GM12873 (cell line): Measurements from ENCODE around the gene PIR.
A peak's percentile ranks its signal among the peaks of the same experiment; 100 is the strongest.

Source experiments
- CTCF ChIP-seq: IDR thresholded peaks from 2 replicates; pipeline ENCODE4 v1.5.1; 2012; ENCODE audit warnings: low read depth, mild to moderate bottlenecking, moderate library complexity, low read length, control low read depth; ENCODE audit not compliant: insufficient read depth; ENCODE audit errors: missing control alignments

Gene PIR

DNA sequence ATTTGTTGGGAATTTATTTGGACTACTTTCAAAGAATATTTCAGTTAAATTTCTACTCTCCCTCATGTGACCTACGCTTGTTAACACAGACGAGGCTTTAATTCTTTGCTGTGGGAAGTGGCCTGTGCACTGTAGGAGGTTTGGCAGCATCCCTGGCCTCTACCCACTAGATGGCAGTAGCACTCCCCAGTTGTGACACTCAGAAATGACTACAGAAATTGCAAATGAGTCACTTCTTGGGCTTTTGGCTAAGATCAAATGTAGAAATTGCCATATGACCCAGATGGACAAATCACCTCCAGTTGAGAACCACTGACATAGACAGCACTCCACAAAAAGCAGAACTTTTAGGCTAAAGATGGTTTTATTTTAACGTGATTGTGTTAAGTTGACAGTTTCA is 22.1 kb downstream of the PIR start:
- TF ChIP-seq CTCF = peak; percentile 89

DNA sequence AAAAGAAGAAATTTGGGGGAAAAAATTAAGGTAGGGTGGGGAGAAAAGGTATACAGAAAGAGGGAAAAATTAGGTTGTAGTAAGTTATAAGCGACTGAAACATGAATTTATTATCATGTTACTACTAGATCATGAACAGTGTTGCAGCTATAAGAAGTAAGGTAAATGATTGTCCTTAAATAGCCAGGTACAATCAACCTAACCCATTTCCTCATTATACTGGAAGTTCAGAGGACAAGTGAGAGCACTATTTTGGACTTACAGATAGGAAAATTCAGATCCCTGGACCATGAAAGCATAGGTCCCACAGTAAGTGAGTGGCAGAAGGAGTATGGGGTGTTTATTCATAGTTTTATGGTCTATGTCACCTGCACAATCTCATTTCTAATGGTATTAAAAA is 23.5 kb downstream of the PIR start:
- no peak for TF ChIP-seq CTCF

GRCh38 chrX:15468036-15468435 is 25.1 kb downstream of the PIR start:
- peak; percentile 50 for TF ChIP-seq CTCF

GRCh38 chrX:15465896-15466651 is 27.1 kb downstream of the PIR start:
- TF ChIP-seq CTCF = peak; percentile 43

- no peak for TF ChIP-seq CTCF
These were observed 27.8 kb downstream of the PIR start for GRCh38 chrX:15465347-15465746.

DNA sequence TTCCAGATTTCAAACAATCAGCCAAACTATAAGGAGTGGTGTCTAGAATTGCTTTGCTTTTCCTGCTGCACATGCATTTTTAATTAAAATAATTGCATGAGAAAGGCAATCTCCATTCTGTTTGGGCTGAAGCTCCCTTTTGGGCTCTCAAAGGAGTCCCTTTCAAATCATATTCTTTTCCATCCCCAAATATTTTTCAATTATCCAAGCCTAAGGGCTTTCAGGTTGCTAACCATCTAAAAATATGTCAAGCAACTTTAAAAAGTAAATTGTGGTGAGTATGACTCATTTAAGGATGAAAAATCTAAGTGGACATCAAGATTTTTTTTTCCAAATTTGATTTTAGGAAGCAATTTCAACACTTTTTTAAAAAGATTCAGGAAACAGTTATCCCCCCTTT is 28.4 kb downstream of the PIR start:
- no peak for TF ChIP-seq CTCF

- TF ChIP-seq CTCF = no peak
These were observed 41.2 kb downstream of the PIR start for GRCh38 chrX:15451913-15452312.
